ENCODE data around the gene SDF2L1. TPM values are rescaled to one million over a fixed set of nuclear protein-coding genes. Genes with fewer than 3 reads are reported as not detected.
A peak's percentile ranks its signal among the peaks of the same experiment; 100 is the strongest.
"Not testable (repeated sequence)": the region's sequence is repeated elsewhere in the genome, so short reads cannot be mapped to it uniquely, and the experiment has no call there.

Gene SDF2L1
- total RNA-seq, 1 donor from 2014 or later: 103 TPM

GRCh38 chr22:21626735-21627469 lies 15.2 kb upstream of the SDF2L1 start:
- H3K4me3 Mint-ChIP-seq: peak overlapping the region; percentile 90
- H3K27me3 Mint-ChIP-seq: no peaks in the 10 kb centered on the region
- no peaks in the 10 kb centered on the region for H3K9me3 Mint-ChIP-seq
- peak overlapping the region; percentile 58 for H3K27ac Mint-ChIP-seq
- DNase-seq: no peak
- peaks cover 40% of the 10 kb centered on the region for H3K36me3 Mint-ChIP-seq (ENCODE audit: low read depth)
- H3K4me1 Mint-ChIP-seq: peaks cover 39% of the 10 kb centered on the region
- intact Hi-C loops (cut with micrococcal nuclease): loop anchor here (5.0 kb wide), 1 partner anchor 40 kb away; no protein-coding TSS in a partner anchor

GRCh38 chr22:21628386-21629254 lies 13.5 kb upstream of the SDF2L1 start:
- Mint-ChIP-seq H3K36me3 (ENCODE audit: low read depth) (peaks cover 31% of the 10 kb centered on the region), H3K9me3 (no peaks in the 10 kb centered on the region), H3K27ac (peak overlapping the region; percentile 94), H3K4me3 (peak overlapping the region; percentile 90), H3K4me1 (peaks cover 41% of the 10 kb centered on the region), H3K27me3 (no peaks in the 10 kb centered on the region)
- intact Hi-C loops (cut with micrococcal nuclease): loop anchor here (5.0 kb wide), 1 partner anchor 41 kb away; no protein-coding TSS in a partner anchor
- no peak for DNase-seq

GRCh38 chr22:21629255-21630149 lies 12.6 kb upstream of the SDF2L1 start, which contains the start of gene YDJC:
YDJC (minus strand) TSS chr22:21630022; CDS start chr22:21630014, 8 bp downstream.
- intact Hi-C loops (cut with micrococcal nuclease): loop anchor here (1.0 to 5.0 kb wide), 2 partner anchors 13 to 42 kb away; partner anchors contain the start of gene SDF2L1
- Mint-ChIP-seq H3K4me3 (peak within 1 kb of the TSS; percentile 90), H3K27ac (peak within 1 kb of the TSS; percentile 94), H3K36me3 (ENCODE audit: low read depth) (peaks cover 28% of the 10 kb centered on the region), H3K27me3 (no peaks in the 10 kb centered on the region), H3K9me3 (no peaks in the 10 kb centered on the region), H3K4me1 (peaks cover 39% of the 10 kb centered on the region)
- DNase-seq: peak; percentile 99

GRCh38 chr22:21631025-21631424 lies 11.1 kb upstream of the SDF2L1 start:
- no peaks in the 10 kb centered on the region for H3K9me3 Mint-ChIP-seq
- peaks cover 32% of the 10 kb centered on the region for H3K4me1 Mint-ChIP-seq
- intact Hi-C loops (cut with micrococcal nuclease): no loop called here

GRCh38 chr22:21632237-21632895 lies 9.7 kb upstream of the SDF2L1 start, which contains the start of gene CCDC116:
CCDC116 (plus strand) TSS chr22:21632760; CDS start chr22:21633182, 422 bp downstream.
- H3K4me1 Mint-ChIP-seq: peaks cover 25% of the 10 kb centered on the region
- peak; percentile 90 for DNase-seq
- H3K4me3 Mint-ChIP-seq: no peak within 1 kb of the TSS
- no peak within 1 kb of the TSS for H3K27ac Mint-ChIP-seq
- peaks cover 15% of the 10 kb centered on the region for H3K36me3 Mint-ChIP-seq (ENCODE audit: low read depth)
- no peaks in the 10 kb centered on the region for H3K27me3 Mint-ChIP-seq
- intact Hi-C loops (cut with micrococcal nuclease): no loop called here
- no peaks in the 10 kb centered on the region for H3K9me3 Mint-ChIP-seq

More at GRCh38 chr22:21631025-21631424, 11.1 kb upstream of the SDF2L1 start:
- peaks cover 24% of the 10 kb centered on the region for H3K36me3 Mint-ChIP-seq (ENCODE audit: low read depth)
- no peak for DNase-seq
- peak overlapping the region; percentile 47 for H3K4me3 Mint-ChIP-seq
- H3K27ac Mint-ChIP-seq: peak overlapping the region; percentile 24
- no peaks in the 10 kb centered on the region for H3K27me3 Mint-ChIP-seq

- no peaks in the 10 kb centered on the region for H3K9me3 Mint-ChIP-seq
Measured at GRCh38 chr22:21632931-21633330, 9.2 kb upstream of the SDF2L1 start.

GRCh38 chr22:21633481-21633880 lies 8.6 kb upstream of the SDF2L1 start:
- no peak for DNase-seq
- peaks cover 16% of the 10 kb centered on the region for H3K4me1 Mint-ChIP-seq
- no peaks in the 10 kb centered on the region for H3K9me3 Mint-ChIP-seq
- intact Hi-C loops (cut with micrococcal nuclease): no loop called here
- H3K27ac Mint-ChIP-seq: no peak overlapping the region
- peaks cover 5% of the 10 kb centered on the region for H3K36me3 Mint-ChIP-seq (ENCODE audit: low read depth)
- no peaks in the 10 kb centered on the region for H3K27me3 Mint-ChIP-seq
- H3K4me3 Mint-ChIP-seq: no peak overlapping the region

More at GRCh38 chr22:21632931-21633330, 9.2 kb upstream of the SDF2L1 start:
- Mint-ChIP-seq H3K27ac (no peak overlapping the region), H3K36me3 (ENCODE audit: low read depth) (peaks cover 11% of the 10 kb centered on the region), H3K4me1 (peaks cover 21% of the 10 kb centered on the region), H3K4me3 (no peak overlapping the region), H3K27me3 (no peaks in the 10 kb centered on the region)
- intact Hi-C loops (cut with micrococcal nuclease): no loop called here
- no peak for DNase-seq

- peaks cover 3% of the 10 kb centered on the region for H3K36me3 Mint-ChIP-seq (ENCODE audit: low read depth)
- DNase-seq: no peak
- no peaks in the 10 kb centered on the region for H3K27me3 Mint-ChIP-seq
- H3K4me1 Mint-ChIP-seq: peaks cover 16% of the 10 kb centered on the region
- intact Hi-C loops (cut with micrococcal nuclease): no loop called here
- no peak overlapping the region for H3K27ac Mint-ChIP-seq
- H3K9me3 Mint-ChIP-seq: no peaks in the 10 kb centered on the region
- H3K4me3 Mint-ChIP-seq: no peak overlapping the region
Measured at GRCh38 chr22:21634081-21634480, 8.0 kb upstream of the SDF2L1 start.

GRCh38 chr22:21634844-21635243 lies 7.3 kb upstream of the SDF2L1 start:
- Mint-ChIP-seq H3K27me3 (no peaks in the 10 kb centered on the region), H3K4me1 (peaks cover 16% of the 10 kb centered on the region)

GRCh38 chr22:21635771-21636510 lies 6.2 kb upstream of the SDF2L1 start:
- Mint-ChIP-seq H3K9me3 (no peaks in the 10 kb centered on the region), H3K4me3 (no peak overlapping the region), H3K4me1 (peaks cover 11% of the 10 kb centered on the region), H3K36me3 (ENCODE audit: low read depth) (no peaks in the 10 kb centered on the region), H3K27me3 (no peaks in the 10 kb centered on the region), H3K27ac (no peak overlapping the region)
- intact Hi-C loops (cut with micrococcal nuclease): no loop called here
- DNase-seq: no peak

More at GRCh38 chr22:21634844-21635243, 7.3 kb upstream of the SDF2L1 start:
- no peaks in the 10 kb centered on the region for H3K36me3 Mint-ChIP-seq (ENCODE audit: low read depth)
- H3K27ac Mint-ChIP-seq: no peak overlapping the region
- no peak for DNase-seq
- H3K4me3 Mint-ChIP-seq: no peak overlapping the region
- H3K9me3 Mint-ChIP-seq: no peaks in the 10 kb centered on the region
- intact Hi-C loops (cut with micrococcal nuclease): no loop called here

GRCh38 chr22:21636629-21637218 lies 5.4 kb upstream of the SDF2L1 start:
- peaks cover 15% of the 10 kb centered on the region for H3K4me1 Mint-ChIP-seq
- no peak overlapping the region for H3K27ac Mint-ChIP-seq
- intact Hi-C loops (cut with micrococcal nuclease): no loop called here
- DNase-seq: no peak
- no peaks in the 10 kb centered on the region for H3K36me3 Mint-ChIP-seq (ENCODE audit: low read depth)
- H3K4me3 Mint-ChIP-seq: no peak overlapping the region
- no peaks in the 10 kb centered on the region for H3K9me3 Mint-ChIP-seq
- H3K27me3 Mint-ChIP-seq: peaks cover 1% of the 10 kb centered on the region

- H3K4me3 Mint-ChIP-seq; DNase-seq; H3K27me3 Mint-ChIP-seq; intact Hi-C loops (cut with micrococcal nuclease); H3K36me3 Mint-ChIP-seq (ENCODE audit: low read depth); H3K27ac Mint-ChIP-seq; H3K9me3 Mint-ChIP-seq: not testable (repeated sequence)
- peaks cover 15% of the 10 kb centered on the region for H3K4me1 Mint-ChIP-seq
Measured at GRCh38 chr22:21637450-21637849, 4.7 kb upstream of the SDF2L1 start.
